Stimulated activated CD4-positive, alpha-beta T cell treated with anti-CD3 and anti-CD28 coated beads, Interleukin-2, amount 100 ng/mL, for 48 hours (primary cell): Measurements from ENCODE around the gene ASAP2.

Experiments
- DNase-seq, 2 donors: peaks; one replicate each; pipeline ENCODE4 v3.0.0-alpha.2; 2020

ASAP2 gene

GRCh38 chr2:9280224-9280623 lies 73.6 kb downstream of the ASAP2 start:
- no peak for DNase-seq

- no peak for DNase-seq
Measured at GRCh38 chr2:9281145-9281544, 74.5 kb downstream of the ASAP2 start.

GRCh38 chr2:9282128-9283112 lies 75.8 kb downstream of the ASAP2 start:
- DNase-seq: no peak

- DNase-seq: no peak
Measured at GRCh38 chr2:9284521-9285297, 78.1 kb downstream of the ASAP2 start.

GRCh38 chr2:9285385-9285920 lies 78.8 kb downstream of the ASAP2 start:
- no peak for DNase-seq

GRCh38 chr2:9285921-9286320 lies 79.3 kb downstream of the ASAP2 start:
- DNase-seq: no peak

- DNase-seq: no peak
Measured at GRCh38 chr2:9286554-9287399, 80.2 kb downstream of the ASAP2 start.

- DNase-seq: no peak
Measured at GRCh38 chr2:9287400-9288045, 80.9 kb downstream of the ASAP2 start.

GRCh38 chr2:9288233-9288632 lies 81.6 kb downstream of the ASAP2 start:
- no peak for DNase-seq

GRCh38 chr2:9288681-9289338 lies 82.2 kb downstream of the ASAP2 start:
- no peak for DNase-seq

GRCh38 chr2:9291331-9291730 lies 84.7 kb downstream of the ASAP2 start:
- DNase-seq: no peak

GRCh38 chr2:9291866-9292265 lies 85.3 kb downstream of the ASAP2 start:
- DNase-seq: no peak

- DNase-seq: no peak
Measured at GRCh38 chr2:9292426-9292825, 85.8 kb downstream of the ASAP2 start.

GRCh38 chr2:9294764-9295163 lies 88.2 kb downstream of the ASAP2 start:
- no peak for DNase-seq

- no peak for DNase-seq
Measured at GRCh38 chr2:9296559-9296958, 89.9 kb downstream of the ASAP2 start.

- DNase-seq: no peak
Measured at GRCh38 chr2:9297156-9297555, 90.5 kb downstream of the ASAP2 start.

GRCh38 chr2:9297807-9298206 lies 91.2 kb downstream of the ASAP2 start:
- no peak for DNase-seq

GRCh38 chr2:9298583-9298982 lies 92.0 kb downstream of the ASAP2 start:
- no peak for DNase-seq

GRCh38 chr2:9299161-9300100 lies 92.8 kb downstream of the ASAP2 start:
- no peak for DNase-seq

GRCh38 chr2:9300214-9300613 lies 93.6 kb downstream of the ASAP2 start:
- no peak for DNase-seq
